Epithelial cell of esophagus (primary cell): ENCODE measurements around the gene CDH22.

Experiments
- DNase-seq: peaks from one replicate; pipeline ENCODE4 v3.0.0; 2010; ENCODE audit warnings: low read depth
- H3K4me3 ChIP-seq: 2 replicates; pipeline ENCODE4 v1.5.1; 2011; ENCODE audit warnings: mild to moderate bottlenecking, low read length, control low read depth
- CTCF ChIP-seq: IDR thresholded peaks from 2 replicates; pipeline ENCODE4 v1.5.1; 2011; ENCODE audit warnings: low read depth, mild to moderate bottlenecking, low read length, control low read depth, inconsistent platforms; ENCODE audit not compliant: insufficient read depth; ENCODE audit errors: missing control alignments

CDH22 gene

GRCh38 chr20:46199198-46199597, 109.1 kb downstream of the CDH22 start:
- H3K4me3 ChIP-seq: no peak overlapping the region
- TF ChIP-seq CTCF: no peak
- no peak for DNase-seq

- TF ChIP-seq CTCF: no peak
- no peak overlapping the region for H3K4me3 ChIP-seq
- DNase-seq: no peak
These were observed 111.3 kb downstream of the CDH22 start for GRCh38 chr20:46196990-46197389.

- DNase-seq: no peak
- no peak overlapping the region for H3K4me3 ChIP-seq
These were observed 112.8 kb downstream of the CDH22 start for GRCh38 chr20:46195264-46196036.

GRCh38 chr20:46194409-46194808, 113.9 kb downstream of the CDH22 start:
- no peak for TF ChIP-seq CTCF
- DNase-seq: no peak
- no peak overlapping the region for H3K4me3 ChIP-seq

More at GRCh38 chr20:46195264-46196036, 112.8 kb downstream of the CDH22 start:
- no peak for TF ChIP-seq CTCF

- no peak for DNase-seq
- H3K4me3 ChIP-seq: no peak overlapping the region
- TF ChIP-seq CTCF: no peak
These were observed 115.8 kb downstream of the CDH22 start for GRCh38 chr20:46192376-46192944.

GRCh38 chr20:46191611-46192010, 116.7 kb downstream of the CDH22 start:
- no peak for TF ChIP-seq CTCF
- no peak for DNase-seq
- H3K4me3 ChIP-seq: no peak overlapping the region

- TF ChIP-seq CTCF: no peak
These were observed 117.1 kb downstream of the CDH22 start for GRCh38 chr20:46191168-46191540.

More at GRCh38 chr20:46191168-46191540, 117.1 kb downstream of the CDH22 start:
- DNase-seq: no peak
- no peak overlapping the region for H3K4me3 ChIP-seq
